Heart right ventricle (tissue), 16 donors: ENCODE measurements around the gene SFT2D1. TPM values are rescaled to one million over a fixed set of nuclear protein-coding genes. Genes with fewer than 3 reads are reported as not detected.

ENCODE experiments used
- ATAC-seq, 8 donors: fragments of 200-7000 bp; cut with Tn5 transposase; one replicate each; pipeline ENCODE4 v1.9.1; 2020; ENCODE audit warnings: mild to moderate bottlenecking in 8 of 8, moderate library complexity in 8 of 8, moderate number of reproducible peaks in 1 of 8
- DNase-seq, 2 donors: peaks; one replicate each; pipeline ENCODE4 v3.0.0-alpha.2; 2020
- H3K27ac ChIP-seq, 10 donors: fragments of 200-600 bp; sonication (generic) in 2 of 10; one replicate each; pipeline versions ENCODE4 v1.5.0 to v1.8.0; 2020 to 2022; ENCODE audit warnings: mild to moderate bottlenecking in 3 of 10
- H3K27me3 ChIP-seq, 7 donors: fragments of 200-600 bp; one replicate each; pipeline ENCODE4 v1.8.0; 2021 to 2022; ENCODE audit warnings: mild to moderate bottlenecking in 2 of 7
- H3K36me3 ChIP-seq, 9 donors: fragments of 200-600 bp; sonication (generic) in 1 of 9; one replicate each; pipeline versions ENCODE4 v1.5.0 to v1.8.0; 2020 to 2022; ENCODE audit warnings: mild to moderate bottlenecking in 2 of 9
- H3K4me1 ChIP-seq, 9 donors: fragments of 200-600 bp; sonication (generic) in 1 of 9; one replicate each; pipeline versions ENCODE4 v1.5.0 to v1.8.0; 2020 to 2022; ENCODE audit warnings: mild to moderate bottlenecking in 4 of 9
- H3K4me3 ChIP-seq, 10 donors: fragments of 200-600 bp; sonication (generic) in 2 of 10; one replicate each; pipeline versions ENCODE4 v1.5.0 to v1.8.0; 2020 to 2022; ENCODE audit warnings: mild to moderate bottlenecking in 7 of 10, moderate library complexity in 2 of 10
- H3K9me3 ChIP-seq, 11 donors: fragments of 200-600 bp in 10 of 11; sonication (generic) in 2 of 11; one replicate each; pipeline versions ENCODE4 v1.5.0 to v1.8.0; 2013 to 2022; ENCODE audit warnings: mild to moderate bottlenecking in 2 of 11, control low read depth in 1 of 11, moderate library complexity in 1 of 11
- CTCF ChIP-seq, 9 donors: fragments of 200-600 bp; sonication (generic) in 2 of 9; IDR thresholded peaks; one replicate each; pipeline versions ENCODE4 v1.5.0 to v1.8.0; 2021 to 2022; ENCODE audit warnings: antibody characterized with exemption in 9 of 9, mild to moderate bottlenecking in 5 of 9, moderate library complexity in 1 of 9
- WGBS, 2 donors: extraction: QIAGEN DNeasy Blood & Tissue Kit; methylation state at CpG; one replicate each; pipeline ENCODE4 v1.1.7; 2013; ENCODE audit warnings: inconsistent platforms in 1 of 2; 5-methylcytosine and 5-hydroxymethylcytosine counted together
- intact Hi-C, 10 donors: fragments of 100-400 bp; cut with DNase I; formaldehyde crosslinking; loops; one replicate each; pipeline versions ENCODE4 v1.11.1 to v1.14.2; 2022
- polyA plus RNA-seq, 2 donors: library from polyadenylated mRNA; stranded (reverse); fragments of 200-250 nt; gene quantifications; one replicate each; pipeline ENCODE4 v1.2.3, GENCODE V29; 2013
- total RNA-seq, 10 donors: library from RNA; stranded (reverse); fragmentation: NEBNext Ultra II Directional in 3 of 10; extraction: Animal tissue kit (Norgen Biotek cat#: 25700) in 3 of 10; gene quantifications; one replicate each; pipeline versions ENCODE4 v1.2.1 to v1.2.4, GENCODE V29; 2021 to 2023
- donor health status: Arrhythmogenic right ventricular cardiomyopathy.
- donor health status: ischemic (EF 13 %, LVEDD 7.1; RV severe dilation, severe dysfunction).
- donor health status: healthy with polysubstance abuse.
- donor health status: DM: no; HTN: yes; CAD: no.
- donor health status: DM: no; HTN: no; CAD: no.
- donor health status: ischemic (EF 25% LVEDD 6.9; RV normal size, moderate dysfunction).
- donor health status: ischemic (EF 25% LVEDD 5.7; RV mildly dilated, moderate dysfunction).
- donor health status: healthy.
- donor health status: DM: yes; HTN: yes; CAD: no.
- donor health status: Ischemic cardiomyopathy.
- donor health status: ischemic (EF 35%, LVEDD 5.7; RV mildly dilated, moderate dysfunction).
- donor health status: nonischemic (EF 11% LVEDD 7.7; RV severe dilation, severe dysfunction).
- donor health status: DM: yes; HTN: yes; CAD: no.
- donor health status: PGD.
- donor health status: ischemic (EF 29% LVEDD 5.4; RV normal size, mild dysfunction).
- donor health status: nonischemic (EF 23%, LVEDD 6.1; RV moderate dilation, normal function).

The SFT2D1 gene
- total and polyA plus RNA-seq, 12 donors = 15.6 to 43.6 (median 22.1) TPM

- no peak for ATAC-seq
- H3K36me3 ChIP-seq = peaks cover 0 to 20% (median 0%) of the 10 kb centered on the region in 9 donors
- peaks cover 0 to 4% (median 0%) of the 10 kb centered on the region in 7 donors for H3K27me3 ChIP-seq
- intact Hi-C loops = loop anchor here in 3 of 10 donors (5.0 to 10.0 kb wide), 2 partner anchors 67 to 79 kb away; partner anchors contain the start of gene MPC1 (in 1 of the 3)
- 78 to 81% methylated on average over 11 of the region's 11 CpGs for WGBS, 2 donors
- no peak overlapping the region for H3K4me3 ChIP-seq
- no peak for TF ChIP-seq CTCF (IDR thresholded peaks at IDR 0.05)
- DNase-seq = no peak
- H3K9me3 ChIP-seq = no peaks in the 10 kb centered on the region
- H3K4me1 ChIP-seq = peaks cover 0 to 11% (median 0%) of the 10 kb centered on the region in 9 donors
- H3K27ac ChIP-seq = no peak overlapping the region
These were observed 26.9 kb downstream of the SFT2D1 start for GRCh38 chr6:166315436-166315835.

DNA sequence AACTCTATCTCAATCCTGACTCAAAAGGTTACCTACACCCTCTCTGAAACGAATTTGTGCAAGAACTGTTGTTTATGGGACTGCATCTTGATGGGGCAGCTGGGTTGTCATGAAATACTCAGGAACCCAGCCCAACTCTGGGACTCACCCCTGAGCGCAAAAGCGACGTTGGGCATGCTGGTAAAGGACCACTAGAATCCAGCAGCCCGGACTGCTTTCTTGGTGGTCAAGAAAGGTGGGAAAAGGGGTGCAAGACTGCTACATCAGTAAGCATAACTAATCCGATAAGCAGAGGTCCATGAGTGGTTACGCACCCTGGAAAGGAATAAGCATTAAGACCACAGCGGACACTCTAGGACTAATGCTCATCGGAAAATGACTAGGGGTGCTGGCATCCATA lies 27.9 kb downstream of the SFT2D1 start:
- WGBS, 2 donors = 82 to 91% methylated on average over 9 of the region's 9 CpGs

DNA sequence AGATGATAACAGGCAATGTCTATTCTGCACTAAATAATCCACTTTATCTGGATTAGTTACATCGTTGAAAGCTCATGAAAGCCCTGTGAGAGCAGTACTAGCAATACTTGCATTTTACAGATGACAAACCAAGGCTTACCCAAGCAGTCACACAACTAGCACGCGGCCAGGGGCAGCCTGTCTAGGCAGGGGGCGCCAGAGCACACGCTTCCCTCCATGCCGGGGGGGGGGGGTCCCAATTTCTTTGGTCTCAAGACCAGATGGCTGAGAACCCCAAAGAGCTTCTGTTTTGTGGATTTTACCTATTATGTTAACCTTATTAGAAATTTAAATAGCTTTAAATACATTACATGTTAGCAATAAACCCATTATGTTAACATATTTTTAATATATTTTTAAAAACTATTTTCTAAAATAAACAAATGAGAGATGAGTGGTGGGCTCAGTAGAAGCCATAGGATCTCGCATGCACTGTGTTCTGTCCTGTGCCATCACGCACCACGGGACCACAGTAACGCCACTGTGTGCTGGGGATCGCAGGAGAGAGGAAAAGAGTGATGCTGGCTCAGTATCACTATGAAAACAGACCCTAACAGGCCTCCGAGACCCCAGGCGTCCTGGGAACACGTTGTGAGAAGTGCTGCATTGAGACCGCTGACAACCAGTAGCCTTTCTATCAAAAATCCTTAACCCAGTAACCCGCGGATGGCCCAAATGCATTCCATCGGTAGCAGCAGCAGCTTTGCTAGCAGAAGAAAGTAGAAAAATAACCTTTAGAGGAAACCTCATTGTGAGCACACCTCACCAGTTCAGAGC lies 28.9 kb downstream of the SFT2D1 start:
- ATAC-seq = peak; percentile 58 to 91 (median 66)
- DNase-seq = no peak
- peak; percentile 49 to 83 (median 67) for TF ChIP-seq CTCF (IDR thresholded peaks at IDR 0.05)
- no peak overlapping the region for H3K4me3 ChIP-seq
- peaks cover 0 to 22% (median 12%) of the 10 kb centered on the region in 7 donors for H3K27me3 ChIP-seq
- H3K9me3 ChIP-seq = no peaks in the 10 kb centered on the region
- H3K4me1 ChIP-seq = peaks cover 0 to 4% (median 2%) of the 10 kb centered on the region in 9 donors
- no peaks in the 10 kb centered on the region for H3K36me3 ChIP-seq
- intact Hi-C loops = loop anchor here in 9 of 10 donors (1.0 to 10.0 kb wide), 5 partner anchors 81 to 89 kb away; no protein-coding TSS in a partner anchor
- WGBS, 2 donors = 43 to 48% methylated on average over 18 of the region's 18 CpGs
- H3K27ac ChIP-seq = no peak overlapping the region

More for the DNA sequence above, 27.9 kb downstream of the SFT2D1 start:
- H3K4me1 ChIP-seq = peaks cover 0 to 7% (median 0%) of the 10 kb centered on the region in 9 donors
- DNase-seq (no peak), ATAC-seq (no peak)
- H3K4me3 ChIP-seq = no peak overlapping the region
- H3K9me3 ChIP-seq = no peaks in the 10 kb centered on the region
- intact Hi-C loops = loop anchor here in 6 of 10 donors (5.0 to 10.0 kb wide), 3 partner anchors 80 to 88 kb away; no protein-coding TSS in a partner anchor
- H3K36me3 ChIP-seq = peaks cover 0 to 10% (median 0%) of the 10 kb centered on the region in 9 donors
- no peak overlapping the region for H3K27ac ChIP-seq
- TF ChIP-seq CTCF (IDR thresholded peaks at IDR 0.05) = no peak
- H3K27me3 ChIP-seq = peaks cover 0 to 12% (median 2%) of the 10 kb centered on the region in 7 donors

GRCh38 chr6:166312832-166313231 lies 29.5 kb downstream of the SFT2D1 start:
- Histone ChIP-seq H3K27ac (no peak overlapping the region), H3K4me1 (peaks cover 0 to 10% (median 8%) of the 10 kb centered on the region in 9 donors), H3K27me3 (peaks cover 6 to 28% (median 18%) of the 10 kb centered on the region in 7 donors), H3K4me3 (no peak overlapping the region), H3K36me3 (no peaks in the 10 kb centered on the region), H3K9me3 (no peaks in the 10 kb centered on the region)
- 76 to 81% methylated on average over 1 of the region's 1 CpG for WGBS, 2 donors
- ATAC-seq (no peak), DNase-seq (no peak)
- TF ChIP-seq CTCF (IDR thresholded peaks at IDR 0.05) = no peak
- intact Hi-C loops = loop anchor here in 9 of 10 donors (1.0 to 10.0 kb wide), 5 partner anchors 82 to 89 kb away; no protein-coding TSS in a partner anchor
